MM.1S (cell line): ENCODE results near the gene GORAB.

Experiments
- EZH2 ChIP-seq: fragments of 300-600 bp; sonication (generic); optimal IDR thresholded peaks from 2 replicates; pipeline ENCODE3; 2017; ENCODE audit warnings: low read depth, mild to moderate bottlenecking, antibody characterized with exemption, low read length, mixed read lengths
- EZH2phosphoT487 ChIP-seq: fragments of 300-600 bp; sonication (generic); IDR thresholded peaks from 2 replicates; pipeline ENCODE4 v1.6.1; 2018; ENCODE audit warnings: antibody characterized with exemption, low read length
- TF ChIP-seq, protein P1 (sequence below): fragments of 300-600 bp; sonication (generic); IDR thresholded peaks from 2 replicates; pipeline ENCODE4 v1.5.1; 2016; ENCODE audit warnings: antibody characterized with exemption, low read length, mixed read lengths

DNA sequence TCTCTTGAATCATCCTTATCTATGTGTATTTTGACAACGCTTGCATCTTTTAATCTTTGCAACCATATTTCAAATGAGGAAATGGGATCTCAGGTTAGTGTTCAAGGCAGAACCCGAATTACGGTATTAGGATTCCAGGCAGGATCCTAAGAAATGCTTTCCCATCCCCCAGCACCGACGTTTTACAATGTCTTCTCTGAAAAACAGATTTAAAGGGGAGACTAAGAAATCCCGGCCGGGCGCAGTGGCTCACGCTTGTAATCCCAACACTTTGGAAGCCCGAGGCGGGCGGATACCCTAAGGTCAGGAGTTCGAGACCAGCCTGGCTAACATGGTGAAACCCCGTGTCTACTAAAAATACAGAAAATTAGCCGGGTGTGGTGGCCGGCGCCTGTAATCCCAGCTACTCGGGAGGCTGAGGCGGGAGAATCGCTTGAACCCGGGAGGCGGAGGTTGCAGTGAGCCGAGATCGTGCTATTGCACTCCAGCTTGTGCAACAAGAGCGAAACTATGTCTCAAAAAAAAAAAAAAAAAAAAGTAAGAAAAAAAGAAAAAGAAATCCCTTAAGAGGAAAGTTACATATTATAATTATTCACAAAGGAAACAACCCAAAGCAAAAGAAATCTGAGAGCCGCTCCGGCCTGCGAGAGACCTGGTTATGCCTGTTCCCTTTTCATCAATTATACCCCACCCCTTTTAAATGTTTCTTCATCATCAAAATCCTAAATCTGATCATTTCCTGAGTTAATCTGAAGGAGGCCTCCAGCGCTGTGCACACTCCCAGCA, 801 bp upstream of the GORAB start:
- TF ChIP-seq, protein P1, sequence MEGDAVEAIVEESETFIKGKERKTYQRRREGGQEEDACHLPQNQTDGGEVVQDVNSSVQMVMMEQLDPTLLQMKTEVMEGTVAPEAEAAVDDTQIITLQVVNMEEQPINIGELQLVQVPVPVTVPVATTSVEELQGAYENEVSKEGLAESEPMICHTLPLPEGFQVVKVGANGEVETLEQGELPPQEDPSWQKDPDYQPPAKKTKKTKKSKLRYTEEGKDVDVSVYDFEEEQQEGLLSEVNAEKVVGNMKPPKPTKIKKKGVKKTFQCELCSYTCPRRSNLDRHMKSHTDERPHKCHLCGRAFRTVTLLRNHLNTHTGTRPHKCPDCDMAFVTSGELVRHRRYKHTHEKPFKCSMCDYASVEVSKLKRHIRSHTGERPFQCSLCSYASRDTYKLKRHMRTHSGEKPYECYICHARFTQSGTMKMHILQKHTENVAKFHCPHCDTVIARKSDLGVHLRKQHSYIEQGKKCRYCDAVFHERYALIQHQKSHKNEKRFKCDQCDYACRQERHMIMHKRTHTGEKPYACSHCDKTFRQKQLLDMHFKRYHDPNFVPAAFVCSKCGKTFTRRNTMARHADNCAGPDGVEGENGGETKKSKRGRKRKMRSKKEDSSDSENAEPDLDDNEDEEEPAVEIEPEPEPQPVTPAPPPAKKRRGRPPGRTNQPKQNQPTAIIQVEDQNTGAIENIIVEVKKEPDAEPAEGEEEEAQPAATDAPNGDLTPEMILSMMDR, result no peak
- TF ChIP-seq EZH2phosphoT487 (no peak), EZH2 (no peak)
